HepG2 (cell line): ENCODE results near the gene NANOGP8. TPM values are rescaled to one million over a fixed set of nuclear protein-coding genes. Genes with fewer than 3 reads are reported as not detected.

Experiments used
- ATAC-seq: fragments of 200-7000 bp; cut with Tn5 transposase; 3 replicates; pipeline ENCODE4 v1.9.1; 2020; ENCODE audit warnings: mild to moderate bottlenecking, moderate library complexity
- BruUV-seq: library from RNA; stranded (reverse); fragments of 400-500 nt; replicated peaks from 2 replicates; lab custom pipeline; 2021; lab: Mats Ljungman, UMichigan
- CTCF ChIA-PET: fragments of 300-600 bp; formaldehyde crosslinking; extraction: SDS; loops from one replicate; lab custom pipeline; 2021; ENCODE audit warnings: low total read pairs, inconsistent platforms, low intra/inter-chr PET ratio; lab: Yijun Ruan, JAX
- POLR2A ChIA-PET: fragments of 350-600 bp; sonication (Branson Sonifier 250); formaldehyde crosslinking; loops from one replicate; lab custom pipeline; 2020; ENCODE audit warnings: antibody characterized with exemption, inconsistent platforms; lab: Yijun Ruan, JAX
- DNase-seq: peaks from one replicate; pipeline ENCODE4 v3.0.0-alpha.2; 2015; ENCODE audit warnings: low spot score
- FAIRE-seq: peaks from 3 replicates; lab custom pipeline; 2011; peaks lifted over from hg19 to GRCh38; lab: Jason Lieb, UNC
- H2AFZ ChIP-seq: one replicate; pipeline ENCODE4 v1.6.1; 2011; ENCODE audit warnings: low read length, inconsistent platforms
- H3K27ac ChIP-seq: fragments of 300-600 bp; 3 replicates; pipeline ENCODE4 v1.8.0; 2011; ENCODE audit warnings: mixed run types, mild to moderate bottlenecking, mixed read lengths, low read length, inconsistent platforms; ENCODE audit not compliant: insufficient read depth; ENCODE audit errors: extremely low read length
- H3K27me3 ChIP-seq, 2 experiments: fragments of 200-600 bp in 1 of 2; 2 replicates in 1 of 2; 3 replicates in 1 of 2; pipeline versions ENCODE4 v1.6.0 to v1.8.0; 2011; ENCODE audit warnings: low read length in 2 of 2, mild to moderate bottlenecking in 2 of 2, moderate library complexity in 2 of 2, inconsistent platforms in 1 of 2; ENCODE audit not compliant: insufficient read depth in 2 of 2, control insufficient read depth in 1 of 2
- H3K36me3 ChIP-seq, 2 experiments: fragments of 200-600 bp in 1 of 2; replicated peaks in 1 of 2; 2 replicates in 1 of 2; 3 replicates in 1 of 2; pipeline versions ENCODE4 v1.5.1 to v1.8.0; 2011; ENCODE audit warnings: low read length in 2 of 2, inconsistent platforms in 1 of 2; ENCODE audit not compliant: insufficient read depth in 2 of 2, control insufficient read depth in 1 of 2
- H3K4me1 ChIP-seq: 2 replicates; pipeline ENCODE4 v1.5.1; 2012; ENCODE audit warnings: low read length, inconsistent platforms; ENCODE audit not compliant: insufficient read depth
- H3K4me2 ChIP-seq: 2 replicates; pipeline ENCODE4 v1.6.0; 2011; ENCODE audit warnings: low read depth, low read length, inconsistent platforms
- H3K4me3 ChIP-seq, 3 experiments: fragments of 200-600 bp in 1 of 3; sonication (generic), shearing (Covaris generic) in 1 of 3; replicated peaks in 1 of 3; 2 replicates each; pipeline ENCODE4 v1.5.1; 2011 to 2016; ENCODE audit warnings: low read length in 3 of 3, inconsistent platforms in 2 of 3, low read depth in 2 of 3, mild to moderate bottlenecking in 2 of 3, control low read depth in 1 of 3, mixed read lengths in 1 of 3; ENCODE audit not compliant: insufficient read depth in 1 of 3
- H3K79me2 ChIP-seq: one replicate; pipeline ENCODE4 v1.6.1; 2011; ENCODE audit warnings: low read length, inconsistent platforms; ENCODE audit not compliant: insufficient read depth
- H3K9ac ChIP-seq: 2 replicates; pipeline ENCODE4 v1.6.0; 2011; ENCODE audit warnings: mild to moderate bottlenecking, low read depth, low read length, inconsistent platforms; ENCODE audit not compliant: insufficient read depth
- H3K9me3 ChIP-seq: 2 replicates; pipeline ENCODE4 v1.5.1; 2012; ENCODE audit warnings: mild to moderate bottlenecking, low read length
- H4K20me1 ChIP-seq: 2 replicates; pipeline ENCODE4 v1.6.0; 2011; ENCODE audit warnings: inconsistent platforms, mild to moderate bottlenecking, low read length, moderate library complexity; ENCODE audit not compliant: insufficient read depth
- ATF3 ChIP-seq: sonication (generic); formaldehyde crosslinking; IDR thresholded peaks from 2 replicates; pipeline ENCODE4 v1.4.0; 2020; ENCODE audit warnings: missing genetic modification reagents
- ETV5 ChIP-seq: IDR thresholded peaks from 2 replicates; pipeline ENCODE4 v1.6.1; 2018; ENCODE audit warnings: missing biosample characterization, missing genetic modification reagents, inconsistent platforms, borderline replicate concordance
- MED8 ChIP-seq: sonication (generic); formaldehyde crosslinking; IDR thresholded peaks from 2 replicates; pipeline ENCODE4 v1.8.1; 2023; ENCODE audit warnings: mild to moderate bottlenecking, missing genetic modification reagents; ENCODE audit not compliant: insufficient replicate concordance
- PCBP2 ChIP-seq: fragments of 200-400 bp; formaldehyde crosslinking; optimal IDR thresholded peaks from 2 replicates; pipeline ENCODE3; 2018; ENCODE audit warnings: low read length, low read depth; ENCODE audit not compliant: poor library complexity, severe bottlenecking
- SETDB1 ChIP-seq: sonication (generic); formaldehyde crosslinking; IDR thresholded peaks from 2 replicates; pipeline ENCODE4 v1.5.1; 2020; ENCODE audit warnings: missing genetic modification reagents, mild to moderate bottlenecking, borderline replicate concordance
- SMAD9 ChIP-seq: sonication (generic); formaldehyde crosslinking; IDR thresholded peaks from 2 replicates; pipeline ENCODE4 v1.5.1; 2020; ENCODE audit warnings: mild to moderate bottlenecking, missing genetic modification reagents
- THRA ChIP-seq: sonication (generic); formaldehyde crosslinking; IDR thresholded peaks from 2 replicates; pipeline ENCODE4 v1.4.0; 2020; ENCODE audit warnings: missing genetic modification reagents, borderline replicate concordance
- YEATS4 ChIP-seq: sonication (generic); formaldehyde crosslinking; IDR thresholded peaks from 2 replicates; pipeline ENCODE4 v1.4.0; 2020; ENCODE audit warnings: missing genetic modification reagents, borderline replicate concordance
- ZNF264 ChIP-seq: sonication (generic); formaldehyde crosslinking; IDR thresholded peaks from 2 replicates; pipeline ENCODE4 v1.4.0; 2020; ENCODE audit warnings: missing genetic modification reagents
- ZNF550 ChIP-seq: sonication (generic); formaldehyde crosslinking; IDR thresholded peaks from 2 replicates; pipeline ENCODE4 v1.4.0; 2020; ENCODE audit warnings: mild to moderate bottlenecking, missing genetic modification reagents, borderline replicate concordance
- ZNF616 ChIP-seq: sonication (generic); formaldehyde crosslinking; IDR thresholded peaks from 2 replicates; pipeline ENCODE4 v1.5.0; 2020; ENCODE audit warnings: low read depth, mild to moderate bottlenecking, missing genetic modification reagents
- WGBS: methylation state at CpG from one replicate; pipeline ENCODE4 v1.1.6; 2017; ENCODE audit warnings: low lambda C conversion rate; 5-methylcytosine and 5-hydroxymethylcytosine counted together
- in situ Hi-C: cut with HindIII; loops from 2 replicates; pipeline ENCODE4 v1.10.0; 2017; ENCODE audit warnings: low pct_unique_long_range_greater_than_20kb; ENCODE audit not compliant: extremely low pct_ligation_motif_present
- intact Hi-C: fragments of 100-400 bp; cut with micrococcal nuclease; formaldehyde crosslinking; loops from one replicate; pipeline ENCODE4 v1.10.0; 2022; ENCODE audit not compliant: unreplicated experiment
- polyA plus RNA-seq, 8 experiments: library from polyadenylated mRNA; depleted of rRNA in 3 of 8; stranded (reverse) in 7 of 8; unstranded in 1 of 8; fragments of >200 nt; fragmentation: Illumina TruSeq in 4 of 8; extraction: Trizol in 4 of 8; gene quantifications; 2 replicates each; pipeline versions ENCODE4 v1.2.1 to v1.2.3, GENCODE V29; 2011 to 2016; ENCODE audit warnings: low read depth in 4 of 8, missing spikeins in 1 of 8, mixed read lengths in 1 of 8; ENCODE audit not compliant: insufficient read depth in 1 of 8
- total RNA-seq, 5 experiments: library from RNA; depleted of rRNA; stranded (reverse); fragments of >200 nt; fragmentation: Illumina TruSeq; extraction: Trizol; gene quantifications; 2 replicates each; pipeline ENCODE4 v1.2.3, GENCODE V29; 2016; ENCODE audit warnings: low read depth in 1 of 5

The NANOGP8 gene
- total and polyA plus RNA-seq, 2 of the 13 experiments (the other 11 are each of a cell fraction or from before 2014, with no cell fraction given), result 0.27 TPM; not detected in 1

GRCh38 chr15:35088329-35088728 lies 3.2 kb upstream of the NANOGP8 start:
- Histone ChIP-seq H4K20me1 (no peaks in the 10 kb centered on the region), H3K79me2 (no peaks in the 10 kb centered on the region), H3K4me2 (no peak overlapping the region), H3K36me3 (no peaks in the 10 kb centered on the region)
- in situ Hi-C loops, result no loop called here
- FAIRE-seq, result no peak
- BruUV-seq, result no TSS peak
- no peak for TF ChIP-seq ATF3 (CRISPR knock-in tag)
- no peak for TF ChIP-seq SETDB1
- TF ChIP-seq THRA (CRISPR knock-in tag), result no peak
- TF ChIP-seq ETV5 (CRISPR knock-in tag), result no peak
- TF ChIP-seq ZNF550 (CRISPR knock-in tag), result no peak
- TF ChIP-seq ZNF616, result no peak
- no peak for TF ChIP-seq MED8 (CRISPR knock-in tag)
- TF ChIP-seq SMAD9 (CRISPR knock-in tag), result no peak
- no peak for TF ChIP-seq PCBP2
- TF ChIP-seq ZNF264 (CRISPR knock-in tag), result no peak
- TF ChIP-seq YEATS4, result no peak
- TF ChIP-seq, all 625 proteins: peak for 0
- no peak for DNase-seq
- H3K9ac ChIP-seq, result no peak overlapping the region
- intact Hi-C loops, result no loop called here
- H3K9me3 ChIP-seq, result no peaks in the 10 kb centered on the region
- peaks cover 44% of the 10 kb centered on the region for H3K4me1 ChIP-seq
- ChIA-PET CTCF (no interaction called here), POLR2A (no interaction called here)
- no peak for ATAC-seq
- no peak overlapping the region for H3K27ac ChIP-seq
- no peak overlapping the region for H3K4me3 ChIP-seq
- no peak overlapping the region for H2AFZ ChIP-seq
- 82% methylated on average over 1 of the region's 1 CpG for WGBS
- no peaks in the 10 kb centered on the region for H3K27me3 ChIP-seq
